Stimulated activated CD4-positive, alpha-beta T cell treated with anti-CD3 and anti-CD28 coated beads, TNF-alpha, amount 100 ng/mL, for 1 hour (primary cell): ENCODE data around the gene GTF2A2.

Experiments used
- DNase-seq, 3 donors: peaks; one replicate each; pipeline ENCODE4 v3.0.0-alpha.2; 2020; ENCODE audit warnings: low read depth in 3 of 3, low spot score in 1 of 3

Gene GTF2A2

DNA sequence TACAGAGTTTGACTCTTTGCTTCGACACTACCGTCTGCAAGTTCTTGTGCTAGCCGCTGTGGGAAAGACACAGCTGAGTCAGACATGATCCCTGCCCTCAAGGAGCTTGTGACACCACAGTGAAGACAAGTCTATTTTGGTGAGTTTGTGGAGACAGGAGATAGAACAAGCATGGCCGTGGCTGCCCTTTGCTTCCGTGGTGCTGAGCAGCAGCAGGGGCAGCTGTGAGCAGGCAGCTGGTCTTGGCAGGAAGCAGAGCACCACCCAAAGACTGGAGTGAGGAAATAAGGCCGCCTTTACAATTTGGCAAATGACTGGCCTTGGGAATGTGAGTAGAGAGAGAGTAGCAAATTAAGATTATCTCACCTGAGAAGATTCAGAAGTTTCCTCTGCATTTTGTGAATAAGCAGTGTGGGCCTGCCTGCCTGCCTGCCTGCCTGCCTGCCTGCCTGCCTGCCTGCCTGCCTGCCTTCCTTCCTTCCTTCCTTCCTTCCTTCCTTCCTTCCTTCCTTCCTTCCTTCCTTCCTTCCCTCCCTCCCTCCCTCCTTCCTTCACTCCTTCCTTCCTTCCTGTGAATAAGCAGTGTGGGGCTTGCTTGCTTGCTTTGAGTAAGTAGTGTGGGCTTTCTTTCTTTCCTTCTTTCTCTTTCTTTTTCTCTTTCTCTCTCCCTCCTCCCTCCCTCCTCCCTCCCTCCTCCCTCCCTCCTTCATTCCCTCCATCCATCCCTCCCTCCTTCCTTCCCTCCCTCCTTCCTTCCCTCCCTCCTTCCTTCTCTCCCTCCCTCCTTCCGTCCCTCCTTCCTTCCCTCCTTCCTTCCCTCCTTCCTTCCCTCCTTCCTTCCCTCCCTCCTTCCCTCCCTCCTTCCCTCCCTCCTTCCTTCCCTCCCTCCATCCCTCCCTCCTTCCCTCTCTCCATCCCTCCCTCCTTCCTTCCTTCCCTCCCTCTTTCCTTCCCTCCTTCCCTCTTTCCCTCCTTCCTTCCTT, 47.3 kb downstream of the GTF2A2 start:
- no peak for DNase-seq

DNA sequence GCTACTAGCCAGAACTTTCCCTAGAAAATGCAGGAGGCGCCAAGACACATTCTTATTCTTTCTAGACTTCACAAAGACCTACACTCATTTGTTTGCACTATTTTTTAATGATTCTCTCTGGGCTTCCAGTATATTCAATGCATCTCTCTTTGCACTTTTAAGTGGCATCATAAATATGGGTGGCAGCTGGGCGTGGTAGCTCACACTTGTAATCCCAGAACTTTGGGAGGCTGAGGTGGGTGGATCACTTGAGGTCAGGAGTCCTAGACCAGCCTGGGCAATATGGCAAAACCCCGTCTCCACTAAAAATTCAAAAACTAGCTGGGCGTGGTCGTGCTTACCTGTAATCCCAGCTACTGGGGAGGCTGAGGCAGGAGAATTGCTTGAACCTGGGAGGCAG, 51.3 kb downstream of the GTF2A2 start:
- DNase-seq: no peak

- DNase-seq: no peak
These were observed 58.9 kb downstream of the GTF2A2 start for GRCh38 chr15:59598461-59598860.

DNA sequence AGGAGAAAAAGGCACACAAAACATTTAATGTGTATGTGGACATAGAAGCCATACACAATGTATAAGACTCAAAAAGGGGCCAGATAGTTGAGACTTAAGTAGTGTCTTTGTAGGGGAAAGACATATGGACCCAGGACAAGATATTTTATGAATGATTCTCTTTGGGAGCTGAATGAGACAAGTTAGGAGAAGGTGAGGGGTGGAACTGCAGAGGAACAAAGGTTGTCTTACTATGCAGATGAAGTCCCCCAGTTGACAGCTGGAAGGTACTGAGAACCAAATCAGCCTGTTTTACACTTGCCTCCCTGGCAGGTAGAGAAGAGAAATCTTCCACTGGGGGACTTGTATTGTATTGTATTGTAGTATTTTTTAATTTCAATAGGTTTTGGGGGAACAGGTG, 60.7 kb downstream of the GTF2A2 start:
- DNase-seq: no peak

GRCh38 chr15:59595434-59595915, 61.8 kb downstream of the GTF2A2 start:
- no peak for DNase-seq

- no peak for DNase-seq
These were observed 62.3 kb downstream of the GTF2A2 start for GRCh38 chr15:59594991-59595390.

DNA sequence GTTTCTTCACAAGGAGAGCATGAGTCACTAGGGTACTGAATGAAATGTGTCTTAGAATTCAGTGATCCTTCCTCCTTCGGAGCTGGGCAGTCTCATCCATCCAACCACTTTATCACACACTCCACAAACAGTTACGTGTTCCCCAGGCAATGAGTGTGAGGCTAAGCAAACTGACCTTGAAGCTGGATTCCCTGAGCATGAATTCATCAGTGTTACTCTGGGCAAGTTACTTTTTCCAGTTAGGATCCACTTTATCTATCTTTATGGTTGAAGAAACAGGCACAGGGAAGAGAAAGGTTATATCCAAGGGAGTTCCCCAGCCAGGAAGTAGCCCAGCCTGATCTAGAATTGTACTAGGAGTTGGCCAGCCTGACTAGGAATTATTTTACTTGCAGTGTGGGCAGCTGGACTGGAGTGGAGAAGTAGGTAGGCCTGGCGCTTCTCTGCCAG, 62.8 kb downstream of the GTF2A2 start:
- no peak for DNase-seq

- DNase-seq: no peak
These were observed 66.0 kb downstream of the GTF2A2 start for GRCh38 chr15:59591356-59591755.

- DNase-seq: no peak
These were observed 67.3 kb downstream of the GTF2A2 start for GRCh38 chr15:59590027-59590426.
